HG03103 (cell line): ENCODE results near the gene MYCBP2.
"Not testable (repeated sequence)": the region's sequence is repeated elsewhere in the genome, so short reads cannot be mapped to it uniquely, and the experiment has no call there.

Experiments used
- ATAC-seq: cut with Tn5 transposase; IDR thresholded peaks from one replicate; pipeline ENCODE4 v1.9.1; 2021; ENCODE audit warnings: low read depth; ENCODE audit not compliant: unreplicated experiment

MYCBP2 gene, protein sequence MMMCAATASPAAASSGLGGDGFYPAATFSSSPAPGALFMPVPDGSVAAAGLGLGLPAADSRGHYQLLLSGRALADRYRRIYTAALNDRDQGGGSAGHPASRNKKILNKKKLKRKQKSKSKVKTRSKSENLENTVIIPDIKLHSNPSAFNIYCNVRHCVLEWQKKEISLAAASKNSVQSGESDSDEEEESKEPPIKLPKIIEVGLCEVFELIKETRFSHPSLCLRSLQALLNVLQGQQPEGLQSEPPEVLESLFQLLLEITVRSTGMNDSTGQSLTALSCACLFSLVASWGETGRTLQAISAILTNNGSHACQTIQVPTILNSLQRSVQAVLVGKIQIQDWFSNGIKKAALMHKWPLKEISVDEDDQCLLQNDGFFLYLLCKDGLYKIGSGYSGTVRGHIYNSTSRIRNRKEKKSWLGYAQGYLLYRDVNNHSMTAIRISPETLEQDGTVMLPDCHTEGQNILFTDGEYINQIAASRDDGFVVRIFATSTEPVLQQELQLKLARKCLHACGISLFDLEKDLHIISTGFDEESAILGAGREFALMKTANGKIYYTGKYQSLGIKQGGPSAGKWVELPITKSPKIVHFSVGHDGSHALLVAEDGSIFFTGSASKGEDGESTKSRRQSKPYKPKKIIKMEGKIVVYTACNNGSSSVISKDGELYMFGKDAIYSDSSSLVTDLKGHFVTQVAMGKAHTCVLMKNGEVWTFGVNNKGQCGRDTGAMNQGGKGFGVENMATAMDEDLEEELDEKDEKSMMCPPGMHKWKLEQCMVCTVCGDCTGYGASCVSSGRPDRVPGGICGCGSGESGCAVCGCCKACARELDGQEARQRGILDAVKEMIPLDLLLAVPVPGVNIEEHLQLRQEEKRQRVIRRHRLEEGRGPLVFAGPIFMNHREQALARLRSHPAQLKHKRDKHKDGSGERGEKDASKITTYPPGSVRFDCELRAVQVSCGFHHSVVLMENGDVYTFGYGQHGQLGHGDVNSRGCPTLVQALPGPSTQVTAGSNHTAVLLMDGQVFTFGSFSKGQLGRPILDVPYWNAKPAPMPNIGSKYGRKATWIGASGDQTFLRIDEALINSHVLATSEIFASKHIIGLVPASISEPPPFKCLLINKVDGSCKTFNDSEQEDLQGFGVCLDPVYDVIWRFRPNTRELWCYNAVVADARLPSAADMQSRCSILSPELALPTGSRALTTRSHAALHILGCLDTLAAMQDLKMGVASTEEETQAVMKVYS (N-terminal part only)

DNA sequence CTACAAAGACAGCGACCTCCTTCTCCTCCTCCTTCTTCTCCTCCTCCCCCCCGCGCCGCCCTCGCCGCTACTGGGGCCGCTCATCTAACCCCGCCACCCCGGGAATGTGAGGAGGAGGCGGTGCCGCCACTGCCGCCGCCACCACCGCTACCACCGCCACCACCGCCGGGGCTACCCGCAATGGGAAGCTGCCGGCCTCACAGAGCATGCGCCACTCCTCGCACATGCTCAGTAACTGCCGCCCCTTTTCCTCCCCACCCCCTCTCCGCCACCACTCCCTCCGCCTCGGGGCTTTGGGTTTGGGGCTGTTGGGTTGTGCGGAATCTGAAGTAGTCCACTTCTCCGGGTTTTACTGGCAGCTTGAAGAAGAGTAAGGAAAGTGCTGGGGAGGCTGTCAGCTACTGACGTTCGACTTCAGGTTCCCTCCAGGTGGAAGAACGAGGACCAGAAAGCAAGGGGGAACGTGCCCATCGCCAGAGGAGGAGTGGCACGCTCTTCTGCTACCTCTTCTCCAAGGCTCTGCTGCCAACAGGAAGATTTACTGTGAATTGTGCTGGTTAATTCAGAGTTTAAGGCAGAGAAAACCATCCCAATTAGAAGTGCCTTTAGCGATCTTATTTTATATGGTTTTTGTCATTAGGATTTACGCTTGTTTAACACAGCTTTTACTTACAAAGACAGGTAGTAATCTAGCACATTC lies at the start of gene MYCBP2:
TSS of gene MYCBP2 (minus strand) at position 190 of the 700 bp plus-strand sequence. CDS start 319 bp downstream, outside the sequence.
- ATAC-seq = peak; percentile 38

DNA sequence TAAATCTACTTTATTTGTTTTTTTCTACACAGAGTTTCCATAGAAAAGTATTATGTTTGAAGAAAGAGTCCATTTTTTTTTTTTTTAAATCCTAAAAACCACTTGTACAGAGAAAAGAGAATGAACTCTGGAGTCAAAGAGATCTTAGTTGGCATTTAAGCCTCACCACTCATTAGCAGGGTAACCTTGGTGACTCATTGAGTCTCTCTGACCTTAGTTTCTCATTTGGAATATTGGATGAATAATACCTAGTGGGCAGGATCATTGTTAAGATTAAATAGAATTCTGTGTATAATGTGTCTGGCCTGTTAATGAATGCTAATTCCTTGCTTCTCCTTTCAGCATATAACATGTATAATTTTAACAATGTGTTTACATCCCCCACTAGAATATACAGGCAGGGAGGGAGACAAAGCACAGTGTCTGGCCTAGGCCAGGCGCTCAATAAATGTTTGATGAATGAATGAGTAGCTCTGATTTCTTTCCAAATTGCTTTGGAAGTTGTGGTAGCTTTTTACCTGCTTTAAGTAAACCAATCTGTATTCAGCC lies 48.7 kb upstream of the MYCBP2 start:
- no peak for ATAC-seq

DNA sequence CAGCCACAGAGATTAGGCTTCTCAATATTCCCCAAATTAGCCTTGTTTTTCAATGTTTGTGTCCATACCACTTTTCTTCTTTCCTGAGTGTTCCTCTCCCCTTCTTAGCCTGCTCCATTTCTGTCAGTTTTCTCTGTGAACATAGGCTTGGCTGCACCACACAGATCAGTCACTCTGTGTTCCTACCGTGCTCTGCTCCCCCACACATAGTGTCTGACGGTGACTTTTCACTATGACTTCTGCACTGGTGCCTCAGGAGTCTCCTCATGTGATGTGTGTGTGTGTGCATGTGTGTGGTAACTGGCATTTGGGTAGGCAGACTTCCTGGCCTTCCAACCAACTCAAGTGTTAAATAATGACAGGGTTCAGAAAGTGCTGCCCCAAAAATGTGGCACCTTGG lies 47.9 kb upstream of the MYCBP2 start:
- no peak for ATAC-seq

DNA sequence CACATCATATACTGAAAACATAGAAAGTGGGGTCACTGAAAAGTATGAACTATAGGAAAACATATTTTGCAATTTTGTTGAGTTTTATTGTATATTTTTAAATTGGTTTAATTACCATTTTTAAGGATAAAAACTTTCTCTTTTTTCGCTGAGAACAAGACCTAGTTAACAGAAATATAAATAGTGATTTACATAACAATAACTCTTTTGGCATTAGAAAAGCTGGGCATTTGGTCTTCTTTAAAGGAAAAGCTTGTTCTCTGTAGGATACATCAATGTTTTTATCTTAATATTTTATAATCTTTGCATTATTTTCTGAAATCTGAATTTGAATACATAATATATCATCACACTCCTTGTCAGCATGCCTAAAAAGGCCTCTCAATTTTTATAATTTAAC lies 47.4 kb upstream of the MYCBP2 start:
- ATAC-seq = no peak

DNA sequence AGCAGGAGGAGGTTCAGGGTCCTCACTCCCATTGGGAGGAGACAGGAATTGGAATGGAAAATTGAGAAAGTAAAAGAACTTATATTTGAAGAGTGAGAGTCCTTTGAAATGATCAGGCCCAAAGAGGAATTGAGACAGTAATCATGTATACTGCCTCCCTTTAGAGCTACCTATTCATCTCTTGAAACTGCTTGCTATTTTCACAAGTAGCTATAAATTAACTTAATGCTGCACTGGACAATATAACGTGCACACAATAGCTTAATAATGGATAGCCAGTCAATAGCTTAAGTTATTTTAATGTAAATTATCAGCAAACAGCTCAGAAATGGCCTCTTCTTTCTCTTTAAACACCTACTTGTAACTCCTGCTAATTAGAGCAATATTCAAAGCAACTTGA lies 46.6 kb upstream of the MYCBP2 start:
- ATAC-seq = no peak

DNA sequence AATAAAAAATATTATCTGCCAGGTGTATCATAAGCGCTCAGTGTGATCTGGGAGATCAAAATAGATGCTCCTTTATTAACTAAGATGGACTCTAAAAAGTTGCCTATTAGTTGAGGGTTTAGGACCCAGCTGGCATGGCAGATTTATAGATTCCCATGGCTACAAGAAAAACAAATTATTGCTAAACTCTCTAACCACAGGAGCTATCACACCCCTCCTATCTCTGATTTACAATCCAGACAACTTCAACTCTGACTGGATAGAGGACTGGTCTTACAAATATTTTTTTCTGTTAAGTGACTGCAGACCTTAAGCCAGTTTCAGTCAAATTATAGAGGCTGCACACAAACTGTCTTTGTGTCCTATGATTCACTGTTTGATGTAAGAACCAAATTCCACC lies 45.4 kb upstream of the MYCBP2 start:
- no peak for ATAC-seq

DNA sequence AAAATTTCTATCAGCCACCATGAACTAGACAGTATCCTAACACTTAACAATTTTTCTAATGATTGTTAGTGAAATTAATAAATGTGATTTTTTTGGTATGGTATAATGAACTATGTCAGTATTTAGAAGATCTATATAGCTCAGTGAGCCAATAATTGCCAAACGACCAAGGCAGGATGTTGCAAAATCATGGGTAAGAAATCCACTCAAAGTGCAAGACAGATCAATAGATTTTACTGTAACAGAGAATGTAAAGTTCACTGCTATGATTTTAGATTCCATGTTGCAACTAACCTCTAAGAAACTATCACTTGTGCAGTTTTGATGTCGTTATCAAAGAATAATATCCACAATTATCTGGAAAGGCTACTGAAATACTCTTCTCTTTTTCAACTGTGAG lies 44.0 kb upstream of the MYCBP2 start:
- ATAC-seq = no peak

DNA sequence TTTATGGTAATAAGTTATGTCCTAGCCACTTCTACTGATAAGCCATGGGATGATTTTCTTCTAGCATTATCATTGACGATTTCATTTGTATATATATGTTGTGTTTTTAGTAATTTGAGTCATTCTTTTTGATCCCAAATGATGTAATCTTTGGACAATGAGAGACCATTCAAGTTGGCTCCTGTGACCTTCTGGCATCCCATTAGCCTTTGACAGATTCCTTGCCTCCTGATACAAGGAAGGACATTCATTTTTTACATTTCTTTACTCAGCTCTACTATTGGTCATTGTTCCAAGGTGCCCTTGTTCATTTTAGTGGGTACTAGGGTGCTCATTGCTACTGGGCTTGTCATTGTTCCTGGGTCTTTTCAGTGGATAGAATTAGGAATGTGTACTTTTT lies 35.3 kb upstream of the MYCBP2 start:
- no peak for ATAC-seq

DNA sequence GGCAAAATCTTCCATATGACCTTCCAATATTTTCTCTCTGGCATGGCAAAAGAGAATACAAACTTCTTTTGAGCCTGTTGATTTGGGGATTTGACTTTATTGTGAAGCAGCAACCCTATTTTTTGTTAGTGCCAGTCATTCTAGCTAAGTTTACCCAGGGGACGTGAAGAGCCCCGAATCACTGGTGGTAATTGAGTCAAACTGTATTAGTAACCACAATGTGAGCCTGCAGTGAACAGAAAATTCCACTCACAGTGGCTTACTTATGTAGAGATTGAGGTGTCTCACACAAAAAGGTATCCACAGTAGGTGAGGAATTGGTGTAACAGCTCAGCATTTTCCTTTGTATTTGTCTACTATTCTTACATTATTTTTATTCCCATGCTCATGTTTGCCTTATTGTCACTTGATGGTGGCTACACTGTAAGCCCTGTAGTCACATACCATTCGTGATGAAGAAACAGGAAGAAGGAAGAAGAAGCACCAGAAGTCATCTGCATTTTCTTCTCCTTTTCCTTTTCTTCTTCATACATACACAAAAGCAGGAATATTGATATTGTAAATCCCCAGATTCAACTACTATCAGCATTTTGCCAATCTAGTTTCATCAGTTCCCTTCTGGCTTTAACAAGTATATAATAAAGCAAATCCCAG lies 33.3 kb upstream of the MYCBP2 start:
- no peak for ATAC-seq

DNA sequence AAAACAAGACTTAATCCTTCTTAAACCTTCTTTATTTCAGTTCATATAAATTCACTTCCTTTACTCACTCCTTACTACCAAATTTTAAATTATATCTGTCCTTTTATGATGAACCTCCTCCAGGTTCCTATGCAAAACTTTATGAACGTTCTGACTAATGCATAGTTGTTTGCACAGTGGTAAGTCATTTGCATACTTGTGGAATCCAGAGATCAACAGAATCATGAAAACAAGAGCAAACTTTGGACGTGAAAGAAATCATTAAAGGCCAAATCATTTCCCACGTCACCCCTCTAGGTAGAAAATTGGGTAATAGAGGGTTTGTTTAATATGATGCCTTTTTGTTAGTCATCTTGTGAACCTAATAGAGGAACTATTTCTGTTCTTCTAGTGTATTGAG lies 32.3 kb upstream of the MYCBP2 start:
- no peak for ATAC-seq

DNA sequence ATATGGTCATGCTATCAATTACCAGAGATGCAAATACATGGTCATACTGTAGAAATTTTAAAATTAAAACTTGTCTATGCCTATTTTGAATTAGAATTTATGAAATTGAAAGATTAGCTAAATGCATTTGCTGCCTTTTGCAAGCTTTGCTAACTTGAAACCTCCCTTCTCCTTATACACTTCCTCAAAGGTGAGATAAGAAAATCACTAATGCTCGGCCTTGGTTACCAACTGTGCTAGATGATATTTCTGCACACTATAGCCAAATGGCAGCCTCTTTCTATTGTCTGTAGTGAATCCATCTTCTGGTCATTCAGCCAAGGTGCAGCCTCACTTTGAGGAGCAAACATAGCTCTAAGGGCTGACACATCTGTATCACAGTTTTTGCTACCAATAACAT lies 31.1 kb upstream of the MYCBP2 start:
- no peak for ATAC-seq

DNA sequence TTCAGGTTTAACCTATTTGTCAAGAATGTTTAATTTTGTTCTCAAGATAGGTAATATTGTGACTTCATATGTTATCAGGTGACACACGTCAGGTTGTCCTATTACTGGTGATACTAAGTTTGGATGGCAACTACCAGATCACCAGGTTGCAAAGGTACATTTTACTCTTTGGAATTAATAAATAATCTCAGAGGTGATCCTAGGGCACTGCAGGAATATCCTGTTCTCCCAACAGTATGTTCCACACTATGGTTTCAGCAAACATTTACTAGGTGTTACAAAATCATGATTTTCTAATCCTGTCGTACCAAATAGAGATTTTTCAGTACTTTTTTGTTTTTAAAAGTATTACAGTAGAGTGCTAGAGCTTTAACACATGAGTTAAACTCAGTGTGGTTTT lies 29.3 kb upstream of the MYCBP2 start:
- ATAC-seq = no peak

DNA sequence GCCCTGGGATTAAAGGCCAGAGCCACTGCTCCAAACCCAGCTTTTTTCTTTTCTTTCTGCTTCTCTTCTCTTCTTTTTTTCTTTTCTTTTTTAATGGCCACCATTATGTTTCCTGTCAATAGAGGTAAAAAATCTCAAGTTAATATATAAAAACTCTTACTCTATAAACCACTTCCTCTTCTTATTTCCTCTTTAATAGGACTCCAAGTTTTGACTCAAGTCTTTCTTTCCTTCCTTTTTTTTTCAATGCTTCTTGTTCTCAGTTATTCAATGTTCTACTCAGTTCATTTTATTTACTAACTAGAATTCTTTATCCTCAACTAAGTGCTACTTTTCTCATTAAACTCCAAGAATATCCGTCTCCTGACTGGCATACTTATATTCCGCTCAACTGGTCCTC lies 27.1 kb upstream of the MYCBP2 start:
- ATAC-seq = peak; percentile 50

DNA sequence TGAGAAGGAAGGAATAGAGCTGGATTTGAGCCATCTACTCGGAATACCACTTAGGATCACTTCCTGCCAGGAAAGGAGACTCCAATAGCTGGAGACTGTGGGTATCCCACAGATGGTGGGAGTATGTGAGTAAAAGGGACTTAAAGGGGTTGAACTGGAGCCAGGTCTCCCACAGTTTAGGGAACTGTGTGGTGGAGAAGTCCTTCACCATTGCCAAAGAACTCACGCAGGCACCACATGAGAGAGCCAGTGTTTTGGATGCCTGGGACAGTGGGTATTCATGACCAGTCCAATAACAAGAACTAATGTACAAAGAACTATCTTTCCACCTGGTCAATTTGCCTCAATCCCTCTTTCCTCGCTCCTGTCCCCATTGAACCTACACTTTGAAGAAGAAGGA lies 24.4 kb upstream of the MYCBP2 start:
- no peak for ATAC-seq

DNA sequence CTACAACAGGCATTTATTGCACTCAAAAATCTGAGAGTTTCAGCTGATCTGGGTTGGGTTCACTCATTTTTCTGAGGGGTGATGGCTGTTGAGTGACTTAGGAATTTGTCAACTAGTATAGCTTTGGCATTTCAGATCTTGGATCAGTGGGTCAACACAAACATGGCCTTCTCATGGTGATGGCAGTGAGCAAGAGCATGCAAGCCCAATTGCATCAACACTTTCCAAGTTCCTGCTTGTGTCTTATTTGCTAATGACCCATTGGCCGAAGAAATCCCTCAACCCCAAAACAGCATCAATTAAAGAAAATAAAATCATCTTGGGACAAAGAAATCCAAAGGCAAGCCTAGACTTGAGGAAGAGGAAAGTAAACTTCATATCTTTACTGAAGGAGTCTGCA lies 23.9 kb upstream of the MYCBP2 start:
- no peak for ATAC-seq

DNA sequence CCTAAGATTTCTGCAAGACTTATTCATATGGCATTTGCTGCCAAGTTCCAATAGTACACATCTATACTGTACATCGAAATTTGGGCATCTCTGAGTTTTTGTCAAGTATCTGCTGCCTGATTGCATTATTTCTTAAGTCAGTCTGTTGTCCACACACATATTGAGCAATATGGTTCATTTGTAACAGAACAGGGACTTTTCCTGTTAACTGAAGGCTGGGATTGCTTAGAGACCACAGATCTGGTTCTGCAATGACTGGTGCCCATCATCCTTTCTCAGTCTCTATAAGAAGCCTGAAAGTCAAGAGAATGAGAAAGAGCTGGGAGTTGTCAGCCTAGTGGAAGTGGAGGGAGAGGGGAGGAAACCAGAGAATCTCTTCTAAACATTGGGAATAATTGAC lies 22.5 kb upstream of the MYCBP2 start:
- no peak for ATAC-seq

DNA sequence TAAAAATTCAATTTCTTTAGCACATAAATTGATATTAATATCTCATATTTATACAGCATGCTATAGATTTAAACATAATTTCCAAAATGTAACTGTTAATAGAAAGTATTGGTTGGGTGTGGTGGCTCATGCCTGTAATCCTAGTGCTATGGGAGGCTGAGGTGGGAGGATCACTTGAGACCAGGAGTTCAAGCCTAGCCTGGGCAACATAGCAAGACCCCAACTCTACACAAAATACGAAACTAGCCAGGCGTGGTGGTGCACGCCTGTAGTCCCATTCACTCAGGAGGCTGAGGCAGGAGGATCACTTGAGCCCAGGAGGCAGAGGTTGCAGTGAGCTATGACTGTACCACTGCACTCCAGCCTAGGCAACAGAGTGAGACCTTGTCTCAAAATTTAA lies 20.5 kb upstream of the MYCBP2 start:
- ATAC-seq = not testable (repeated sequence)

DNA sequence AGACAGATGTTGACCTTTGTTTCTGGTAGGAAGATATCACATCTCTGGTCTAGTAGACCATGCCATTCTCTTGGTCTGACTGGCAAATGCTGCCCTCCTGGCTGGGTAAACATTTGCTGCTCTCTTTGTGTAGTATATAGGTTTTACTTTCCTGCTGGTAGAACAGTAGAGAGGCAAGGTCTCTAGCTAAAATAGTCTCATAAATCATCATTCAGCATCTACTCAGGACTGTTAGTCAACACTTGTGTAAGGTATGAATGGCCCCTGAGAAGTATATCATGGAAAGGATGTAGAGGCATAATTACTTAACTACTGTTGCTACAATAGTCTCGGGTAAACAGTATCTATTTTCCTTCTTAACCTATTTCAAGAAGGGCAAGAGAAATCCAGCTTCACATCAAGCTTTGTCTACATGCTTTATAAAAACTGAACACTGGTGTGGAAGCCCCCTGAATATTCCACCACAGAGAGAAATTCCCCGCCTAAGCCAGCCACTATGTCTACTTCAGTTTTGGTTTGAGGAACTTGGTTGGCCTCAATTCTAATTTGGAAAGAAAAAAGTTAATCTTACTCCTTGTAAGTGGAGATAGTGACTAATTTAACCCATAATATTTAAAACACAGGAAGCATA lies 18.4 kb upstream of the MYCBP2 start:
- ATAC-seq = peak; percentile 51

DNA sequence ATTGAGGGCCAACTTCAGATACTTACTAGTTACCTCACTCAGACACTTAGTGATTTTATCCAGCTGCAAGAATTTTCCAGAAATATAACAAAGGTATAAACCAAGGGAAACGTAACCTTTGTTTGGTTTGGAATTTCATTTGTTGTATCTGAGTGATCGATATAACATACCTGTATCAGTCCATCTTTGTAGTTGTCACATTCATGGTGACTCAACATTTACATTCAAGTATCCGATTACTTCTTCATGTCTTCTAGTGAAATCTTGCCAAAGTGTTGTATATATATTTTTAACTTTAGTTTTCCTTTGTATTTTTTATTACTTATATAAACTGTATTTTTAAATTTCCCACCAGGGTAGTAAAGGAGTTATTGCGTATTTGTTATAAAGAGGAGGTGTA lies 16.9 kb upstream of the MYCBP2 start:
- no peak for ATAC-seq
